Fibroblast of villous mesenchyme (primary cell): Measurements from ENCODE around the gene DCLK1. TPM values are rescaled to one million over a fixed set of nuclear protein-coding genes. Genes with fewer than 3 reads are reported as not detected.

Source experiments
- DNase-seq: peaks from one replicate; pipeline ENCODE4 v3.0.0-alpha.2; 2010; ENCODE audit warnings: low read depth
- H3K4me3 ChIP-seq: 2 replicates; pipeline ENCODE4 v1.5.1; 2011; ENCODE audit warnings: low read depth, mild to moderate bottlenecking, low read length
- total RNA-seq: library from RNA; depleted of rRNA; stranded (reverse); fragments of >200 nt; gene quantifications from 2 replicates; pipeline ENCODE4 v1.2.3, GENCODE V29; 2012
- TF ChIP-seq, protein P1 (sequence below): IDR thresholded peaks from 2 replicates; pipeline ENCODE4 v1.5.1; 2012; ENCODE audit warnings: low read depth, mild to moderate bottlenecking, low read length; ENCODE audit not compliant: insufficient read depth

Gene DCLK1
- total RNA-seq, 1 donor, result 0.86 TPM

DNA sequence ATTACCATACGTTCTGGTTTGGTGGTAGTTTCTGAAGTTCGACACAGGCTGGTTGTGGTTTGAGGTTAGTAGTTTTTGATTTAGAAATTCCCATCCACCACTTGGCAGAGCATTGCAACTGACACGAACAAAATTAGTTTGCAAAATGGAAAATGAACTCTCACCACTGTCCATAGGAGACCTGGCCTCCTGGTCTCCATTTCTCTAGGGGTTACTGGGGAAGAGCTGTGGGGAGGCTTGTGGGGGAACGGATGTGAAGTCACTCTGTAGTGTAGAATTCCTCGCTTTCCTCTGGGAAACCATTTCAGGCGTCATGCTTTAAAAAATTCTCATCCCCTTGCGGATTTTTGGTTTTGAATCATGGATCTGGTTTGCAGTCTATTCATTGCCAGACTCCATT lies 333.2 kb downstream of the DCLK1 start:
- no peak for DNase-seq
- TF ChIP-seq, protein P1, sequence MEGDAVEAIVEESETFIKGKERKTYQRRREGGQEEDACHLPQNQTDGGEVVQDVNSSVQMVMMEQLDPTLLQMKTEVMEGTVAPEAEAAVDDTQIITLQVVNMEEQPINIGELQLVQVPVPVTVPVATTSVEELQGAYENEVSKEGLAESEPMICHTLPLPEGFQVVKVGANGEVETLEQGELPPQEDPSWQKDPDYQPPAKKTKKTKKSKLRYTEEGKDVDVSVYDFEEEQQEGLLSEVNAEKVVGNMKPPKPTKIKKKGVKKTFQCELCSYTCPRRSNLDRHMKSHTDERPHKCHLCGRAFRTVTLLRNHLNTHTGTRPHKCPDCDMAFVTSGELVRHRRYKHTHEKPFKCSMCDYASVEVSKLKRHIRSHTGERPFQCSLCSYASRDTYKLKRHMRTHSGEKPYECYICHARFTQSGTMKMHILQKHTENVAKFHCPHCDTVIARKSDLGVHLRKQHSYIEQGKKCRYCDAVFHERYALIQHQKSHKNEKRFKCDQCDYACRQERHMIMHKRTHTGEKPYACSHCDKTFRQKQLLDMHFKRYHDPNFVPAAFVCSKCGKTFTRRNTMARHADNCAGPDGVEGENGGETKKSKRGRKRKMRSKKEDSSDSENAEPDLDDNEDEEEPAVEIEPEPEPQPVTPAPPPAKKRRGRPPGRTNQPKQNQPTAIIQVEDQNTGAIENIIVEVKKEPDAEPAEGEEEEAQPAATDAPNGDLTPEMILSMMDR, result no peak
- no peak overlapping the region for H3K4me3 ChIP-seq

DNA sequence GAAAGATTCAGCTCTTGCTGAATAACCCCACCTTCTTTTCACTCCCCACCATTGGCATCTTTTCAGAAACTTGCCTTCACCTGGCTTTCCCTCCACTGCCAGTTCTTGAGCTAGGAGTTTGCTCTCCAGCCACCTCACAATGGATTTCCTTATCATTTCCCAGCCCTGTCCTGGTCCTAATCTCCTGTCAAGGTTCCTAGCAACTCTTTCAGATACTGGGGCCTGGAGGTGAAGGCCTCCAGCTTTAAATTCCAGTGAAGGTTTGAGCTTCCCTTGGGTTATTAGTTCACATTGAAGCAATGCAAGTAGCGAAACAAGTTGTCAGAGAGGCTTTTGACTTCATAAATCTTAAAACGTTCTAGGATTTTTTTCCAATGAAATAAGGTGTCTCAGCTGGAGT lies 333.9 kb downstream of the DCLK1 start:
- no peak overlapping the region for H3K4me3 ChIP-seq
- no peak for DNase-seq
- TF ChIP-seq, protein P1, result no peak

DNA sequence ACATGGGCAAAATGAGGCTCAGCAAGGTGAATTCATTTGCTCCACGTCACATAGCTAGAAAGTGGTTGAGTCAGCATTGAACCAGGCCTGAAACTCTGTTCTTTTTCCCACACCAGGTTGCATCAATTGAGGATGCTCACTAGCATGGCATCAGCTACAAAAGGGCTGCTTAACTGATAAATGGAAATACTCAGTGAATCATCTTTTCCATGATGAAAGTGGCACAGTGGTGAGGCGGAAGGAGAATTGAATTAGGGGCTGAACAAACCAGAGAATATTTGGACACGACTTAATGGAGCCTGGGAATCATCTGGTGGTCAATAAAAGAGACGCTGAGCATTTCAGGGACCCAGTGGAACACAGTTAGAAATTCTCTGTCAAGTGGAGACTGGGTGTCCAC lies 334.6 kb downstream of the DCLK1 start:
- no peak for DNase-seq
- TF ChIP-seq, protein P1, result no peak
- no peak overlapping the region for H3K4me3 ChIP-seq

DNA sequence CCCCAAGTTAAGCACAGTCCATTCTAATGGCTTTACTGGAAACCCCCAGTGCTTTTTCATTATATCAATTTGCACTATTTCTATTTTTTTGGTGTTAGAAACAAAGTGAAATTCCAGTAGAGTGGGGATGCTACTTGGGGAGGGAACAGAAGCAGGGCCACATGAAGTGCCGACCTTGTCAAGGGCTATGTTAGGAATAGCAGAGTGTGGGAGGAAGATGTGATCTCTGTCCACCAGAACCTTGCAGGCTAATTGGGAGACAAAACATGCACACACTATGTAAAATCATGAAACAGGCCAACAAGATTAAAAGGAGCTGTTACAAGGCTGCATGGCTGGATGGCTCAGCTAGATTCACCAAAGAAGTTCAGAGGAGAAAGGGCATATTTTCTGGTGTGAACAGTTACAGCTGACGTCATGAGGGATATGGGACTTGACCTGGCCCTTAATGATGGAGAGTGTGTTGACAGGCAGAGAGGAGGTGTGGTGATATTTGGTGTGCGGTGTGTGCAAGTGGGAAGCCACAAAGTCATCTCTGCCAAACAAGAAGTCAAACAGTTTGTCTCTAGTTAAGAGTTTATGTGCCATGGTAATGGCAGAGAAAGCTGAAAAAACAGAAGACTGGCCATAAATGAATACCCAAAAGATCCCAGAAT lies 336.3 kb downstream of the DCLK1 start:
- DNase-seq, result no peak
- TF ChIP-seq, protein P1, result no peak

DNA sequence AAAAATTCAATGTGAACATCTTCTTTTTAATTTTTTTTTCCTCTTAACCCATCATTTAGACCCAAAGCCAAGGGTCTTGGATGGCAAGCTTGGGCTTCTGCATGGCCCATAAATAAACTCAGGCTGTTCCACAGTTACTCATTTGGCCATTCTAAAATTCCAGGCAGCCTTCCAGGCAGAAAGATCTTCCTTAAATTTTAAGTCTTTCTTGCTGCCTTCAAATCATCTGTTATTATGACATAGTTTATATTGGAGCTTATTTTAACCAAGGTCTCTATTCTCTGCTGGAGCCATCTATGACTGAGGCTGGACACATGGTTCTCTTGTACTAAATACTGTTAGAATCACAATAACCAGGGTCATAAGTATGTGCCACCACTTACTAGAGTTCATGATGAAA lies 337.4 kb downstream of the DCLK1 start:
- DNase-seq, result no peak
- H3K4me3 ChIP-seq, result no peak overlapping the region
- TF ChIP-seq, protein P1, result no peak

More for the DNA sequence above, 336.3 kb downstream of the DCLK1 start:
- H3K4me3 ChIP-seq, result no peak overlapping the region

DNA sequence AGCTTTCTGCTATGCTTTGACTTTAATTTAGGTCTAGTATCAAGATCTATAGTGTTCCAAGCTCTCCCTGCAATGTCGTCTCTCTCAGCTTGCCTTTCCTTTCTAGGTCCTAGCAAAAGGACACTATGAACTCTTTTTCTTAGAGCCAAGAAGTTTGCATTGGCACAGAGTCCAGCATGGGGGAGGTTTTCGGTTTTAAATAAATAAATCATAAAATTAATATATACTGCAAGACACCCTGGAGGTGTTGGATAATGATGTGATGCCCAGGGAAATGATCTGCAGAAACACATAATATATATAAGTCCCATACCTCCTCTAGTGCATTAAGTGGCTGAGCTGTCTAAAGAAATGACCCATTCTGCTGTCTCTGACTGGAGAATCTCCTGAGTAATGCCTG lies 338.3 kb downstream of the DCLK1 start:
- H3K4me3 ChIP-seq, result no peak overlapping the region
- no peak for DNase-seq
- TF ChIP-seq, protein P1, result no peak

DNA sequence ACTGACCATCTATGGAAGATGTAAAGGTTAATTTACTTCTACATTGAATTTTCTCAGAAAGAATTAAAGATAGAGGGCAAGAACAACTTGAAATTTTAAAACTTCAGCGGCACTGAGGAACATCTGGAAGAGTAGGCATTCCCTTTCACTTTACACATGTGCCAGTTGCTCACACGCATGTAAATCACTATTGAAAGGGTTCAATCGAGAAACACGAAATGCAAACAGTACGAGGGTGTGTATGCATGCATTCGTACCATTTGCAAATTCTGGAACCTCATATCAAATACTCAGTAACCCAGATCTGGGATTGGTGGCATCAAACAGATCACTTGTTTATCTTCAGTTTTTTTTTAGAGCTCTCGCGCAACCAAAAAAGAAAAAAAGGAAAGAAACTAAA lies 339.2 kb downstream of the DCLK1 start:
- TF ChIP-seq, protein P1, result no peak
- H3K4me3 ChIP-seq, result no peak overlapping the region
- DNase-seq, result no peak
